GM23338 (cell line): ENCODE measurements around the gene ZNF226. TPM values are rescaled to one million over a fixed set of nuclear protein-coding genes. Genes with fewer than 3 reads are reported as not detected.

Experiments used
- ATAC-seq: fragments of 200-7000 bp; cut with Tn5 transposase; 3 replicates; pipeline ENCODE4 v1.9.1; 2020
- DNase-seq: peaks from one replicate; pipeline ENCODE4 v3.0.0-alpha.2; 2015; ENCODE audit warnings: low spot score
- H2AFZ ChIP-seq: fragments of 200-600 bp; sonication (generic); 2 replicates; pipeline ENCODE4 v1.8.0; 2016; ENCODE audit warnings: antibody characterized with exemption, mild to moderate bottlenecking, moderate library complexity
- H3F3A ChIP-seq: fragments of 200-600 bp; sonication (generic); replicated peaks from 2 replicates; pipeline ENCODE4 v1.8.0; 2017; ENCODE audit warnings: antibody characterized with exemption, mixed run types, low read depth
- H3K27ac ChIP-seq: fragments of 200-600 bp; sonication (generic); 2 replicates; pipeline ENCODE4 v1.6.1; 2016; ENCODE audit warnings: low read depth
- H3K27me3 ChIP-seq: fragments of 200-600 bp; sonication (generic); 2 replicates; pipeline ENCODE4 v1.8.0; 2016; ENCODE audit warnings: mild to moderate bottlenecking, mixed run types, moderate library complexity; ENCODE audit not compliant: insufficient read depth
- H3K36me3 ChIP-seq: fragments of 200-600 bp; sonication (generic); 2 replicates; pipeline ENCODE4 v1.8.0; 2016; ENCODE audit warnings: mild to moderate bottlenecking; ENCODE audit not compliant: insufficient read depth
- H3K4me1 ChIP-seq: fragments of 200-600 bp; sonication (generic); 2 replicates; pipeline ENCODE4 v1.8.0; 2016; ENCODE audit warnings: mild to moderate bottlenecking, moderate library complexity; ENCODE audit not compliant: insufficient read depth
- H3K4me2 ChIP-seq: fragments of 200-600 bp; sonication (generic); 2 replicates; pipeline ENCODE4 v1.7.1; 2017; ENCODE audit warnings: mixed run types
- H3K4me3 ChIP-seq: fragments of 200-600 bp; sonication (generic); 2 replicates; pipeline ENCODE4 v1.6.1; 2016; ENCODE audit warnings: mixed run types
- H3K79me2 ChIP-seq: fragments of 200-600 bp; sonication (generic); replicated peaks from 2 replicates; pipeline ENCODE4 v1.8.0; 2017; ENCODE audit warnings: mild to moderate bottlenecking; ENCODE audit not compliant: insufficient read depth
- H3K9me2 ChIP-seq: fragments of 200-600 bp; sonication (generic); 2 replicates; pipeline ENCODE4 v1.8.0; 2017; ENCODE audit not compliant: insufficient read depth
- H4K20me1 ChIP-seq: fragments of 200-600 bp; sonication (generic); replicated peaks from 2 replicates; pipeline ENCODE4 v1.8.0; 2017; ENCODE audit warnings: mild to moderate bottlenecking; ENCODE audit not compliant: insufficient read depth
- H3K27ac Mint-ChIP-seq: 2 replicates; pipeline ENCODE4 v1.8.0; 2020; ENCODE audit warnings: inconsistent platforms, mild to moderate bottlenecking, moderate library complexity, mixed read lengths
- H3K27me3 Mint-ChIP-seq: 3 replicates; pipeline ENCODE4 v1.8.0; 2022; ENCODE audit warnings: low read depth, mild to moderate bottlenecking, moderate library complexity, mixed read lengths, inconsistent platforms; ENCODE audit not compliant: insufficient read depth, poor library complexity
- H3K36me3 Mint-ChIP-seq: 3 replicates; pipeline ENCODE4 v1.8.0; 2021; ENCODE audit warnings: low read depth, mild to moderate bottlenecking, inconsistent platforms, moderate library complexity, mixed read lengths
- H3K4me1 Mint-ChIP-seq: 3 replicates; pipeline ENCODE4 v1.8.0; 2020; ENCODE audit warnings: mild to moderate bottlenecking, inconsistent platforms, mixed read lengths
- H3K4me3 Mint-ChIP-seq: 3 replicates; pipeline ENCODE4 v1.8.0; 2021; ENCODE audit warnings: moderate library complexity, mild to moderate bottlenecking, inconsistent platforms, mixed read lengths
- H3K9me3 Mint-ChIP-seq: 3 replicates; pipeline ENCODE4 v1.8.0; 2020; ENCODE audit warnings: moderate library complexity, mild to moderate bottlenecking, inconsistent platforms, mixed read lengths
- CREB1 ChIP-seq: fragments of 250-450 bp; sonication (Bioruptor Pico); IDR thresholded peaks from 2 replicates; pipeline ENCODE4 v1.5.0; 2020; ENCODE audit warnings: low read depth, mild to moderate bottlenecking, moderate library complexity
- CTCF ChIP-seq, 2 experiments: fragments of 200-600 bp in 1 of 2; sonication (generic) in 1 of 2; conservative IDR thresholded peaks; 2 replicates each; pipeline versions ENCODE4 v1.5.1 to v1.6.1; 2016 to 2017; ENCODE audit warnings: antibody characterized with exemption in 2 of 2, low read depth in 2 of 2, mild to moderate bottlenecking in 2 of 2, moderate library complexity in 1 of 2
- ETS1 ChIP-seq: IDR thresholded peaks from 2 replicates; pipeline ENCODE4 v1.6.1; 2016; ENCODE audit warnings: antibody characterized with exemption
- EZH2 ChIP-seq: fragments of 200-600 bp; sonication (generic); IDR thresholded peaks from one replicate; pipeline ENCODE4 v1.8.0; 2017; ENCODE audit warnings: antibody characterized with exemption, mild to moderate bottlenecking, low read depth; ENCODE audit not compliant: unreplicated experiment
- JUNB ChIP-seq: IDR thresholded peaks from one replicate; pipeline ENCODE4 v1.6.1; 2016; ENCODE audit warnings: antibody characterized with exemption; ENCODE audit not compliant: unreplicated experiment
- POLR2AphosphoS5 ChIP-seq: IDR thresholded peaks from 2 replicates; pipeline ENCODE4 v1.6.1; 2016; ENCODE audit warnings: antibody characterized with exemption, low read depth
- REST ChIP-seq: IDR thresholded peaks from one replicate; pipeline ENCODE4 v1.6.1; 2018; ENCODE audit warnings: antibody characterized with exemption; ENCODE audit not compliant: unreplicated experiment
- ZNF114 ChIP-seq: fragments of 250-450 bp; sonication (Bioruptor Pico); IDR thresholded peaks from 2 replicates; pipeline ENCODE4 v1.5.0; 2020; ENCODE audit warnings: mild to moderate bottlenecking, moderate library complexity
- ZNF331 ChIP-seq: fragments of 250-450 bp; sonication (Bioruptor Pico); IDR thresholded peaks from 2 replicates; pipeline ENCODE4 v1.5.0; 2020; ENCODE audit warnings: low read depth, mild to moderate bottlenecking, moderate library complexity
- ZNF462 ChIP-seq: fragments of 250-450 bp; sonication (Bioruptor Pico); IDR thresholded peaks from 2 replicates; pipeline ENCODE4 v1.5.0; 2020; ENCODE audit warnings: mild to moderate bottlenecking, moderate library complexity
- polyA plus RNA-seq: library from polyadenylated mRNA; unstranded; fragments of >200 nt; fragmentation: Nextera tagmentation; extraction: Ambion mirVana; gene quantifications from 2 replicates; pipeline ENCODE4 v1.2.1, GENCODE V29; 2016
- total RNA-seq: library from RNA; depleted of rRNA; stranded (reverse); fragments of >200 nt; shearing (Covaris generic); gene quantifications from 2 replicates; pipeline ENCODE4 v1.2.3, GENCODE V29; 2014

Gene ZNF226
- total and polyA plus RNA-seq, 2 experiments from 2014 or later: 10.5 to 11.7 TPM

GRCh38 chr19:44142059-44142433 is 22.9 kb upstream of the ZNF226 start (continued):
- TF ChIP-seq REST (no peak), POLR2AphosphoS5 (no peak), JUNB (no peak), ETS1 (no peak), CREB1 (CRISPR knock-in tag) (no peak), EZH2 (no peak), ZNF114 (CRISPR knock-in tag) (no peak)

- H3K27ac Mint-ChIP-seq: no peak overlapping the region
- no peak overlapping the region for H3K4me3 ChIP-seq
- H3K4me2 ChIP-seq: no peak overlapping the region
- H2AFZ ChIP-seq: no peak overlapping the region
- peaks cover 18% of the 10 kb centered on the region; the same call in 1 of the 2 replicates for H3K36me3 ChIP-seq
- H3K27me3 ChIP-seq: no peaks in the 10 kb centered on the region
- H3K9me3 Mint-ChIP-seq: peaks cover 4% of the 10 kb centered on the region
- H3K4me3 Mint-ChIP-seq: no peak overlapping the region
- TF ChIP-seq ZNF462 (no peak), CTCF (conservative IDR thresholded peaks at IDR 0.05; ENCODE audit: low read depth in 2 of 2) (no peak), ZNF331 (CRISPR knock-in tag) (no peak)
- H4K20me1 ChIP-seq: no peaks in the 10 kb centered on the region
- DNase-seq (no peak), ATAC-seq (no peak)
- H3K4me1 ChIP-seq: no peaks in the 10 kb centered on the region
- H3K27ac ChIP-seq: no peak overlapping the region
- H3K36me3 Mint-ChIP-seq: peaks cover 53% of the 10 kb centered on the region
- no peaks in the 10 kb centered on the region for H3F3A ChIP-seq
- no peaks in the 10 kb centered on the region for H3K79me2 ChIP-seq
- no peaks in the 10 kb centered on the region for H3K4me1 Mint-ChIP-seq
- no peaks in the 10 kb centered on the region for H3K9me2 ChIP-seq
- H3K27me3 Mint-ChIP-seq: peaks cover 2% of the 10 kb centered on the region
Measured at GRCh38 chr19:44149776-44150175, 15.1 kb upstream of the ZNF226 start.
